NCI-H1092 treated with DMSO at 0.1 percent for 48 hours (cell line): Measurements from ENCODE around the gene UBE2G2.

ENCODE experiments used
- DNase-seq: peaks from one replicate; lab custom pipeline; 2025; lab: John Stamatoyannopoulos, UW

The UBE2G2 gene

DNA sequence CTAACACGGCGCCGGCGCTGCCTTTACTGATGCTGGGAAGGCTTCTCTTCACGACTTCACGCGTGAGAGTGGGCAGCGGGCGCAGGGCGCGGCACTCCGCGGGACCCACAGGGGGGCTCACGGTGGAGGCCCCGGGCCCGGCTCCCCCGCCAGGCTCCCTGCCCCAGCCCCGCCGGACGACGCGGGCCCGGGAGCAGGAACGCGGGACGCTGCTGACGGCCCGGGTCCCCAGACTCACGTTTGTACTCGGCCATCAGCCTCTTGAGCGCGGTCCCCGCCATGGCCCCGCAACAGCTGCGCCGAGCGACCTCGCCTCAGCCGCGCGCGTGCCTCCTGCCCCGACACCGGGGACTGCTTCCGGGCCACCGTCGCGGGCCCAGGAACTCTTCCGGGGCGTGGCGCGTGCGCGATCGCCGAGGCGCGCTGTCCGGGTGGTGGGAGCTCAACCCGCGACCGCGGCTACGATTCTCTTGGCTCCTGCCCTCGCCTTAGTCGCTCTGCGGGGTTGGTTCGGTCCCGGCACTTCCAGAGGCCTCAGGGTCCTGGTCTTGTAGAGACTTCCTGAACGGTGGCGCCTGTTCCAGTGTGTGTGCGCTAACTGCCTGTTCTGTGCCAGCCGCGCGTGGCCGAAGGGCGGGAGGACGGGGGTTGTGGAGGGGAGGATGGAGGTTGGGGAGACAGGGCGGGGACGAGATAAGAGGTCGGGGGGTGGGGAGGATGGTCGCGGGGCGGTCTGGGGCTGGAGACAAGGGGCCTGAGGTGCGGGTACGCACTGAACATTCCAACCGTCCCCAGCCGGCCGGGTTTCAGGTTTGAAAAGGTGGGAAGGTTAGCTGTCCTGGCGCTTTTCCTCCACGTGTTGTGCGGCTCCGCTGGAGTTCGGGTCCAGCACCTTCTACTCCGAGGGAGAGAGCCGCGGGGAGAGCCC lies at the start of gene UBE2G2:
TSS of gene UBE2G2 (minus strand) at position 353 of the 928 bp plus-strand sequence. CDS start at position 281, 72 bp downstream.
- peak; percentile 84 for DNase-seq

DNA sequence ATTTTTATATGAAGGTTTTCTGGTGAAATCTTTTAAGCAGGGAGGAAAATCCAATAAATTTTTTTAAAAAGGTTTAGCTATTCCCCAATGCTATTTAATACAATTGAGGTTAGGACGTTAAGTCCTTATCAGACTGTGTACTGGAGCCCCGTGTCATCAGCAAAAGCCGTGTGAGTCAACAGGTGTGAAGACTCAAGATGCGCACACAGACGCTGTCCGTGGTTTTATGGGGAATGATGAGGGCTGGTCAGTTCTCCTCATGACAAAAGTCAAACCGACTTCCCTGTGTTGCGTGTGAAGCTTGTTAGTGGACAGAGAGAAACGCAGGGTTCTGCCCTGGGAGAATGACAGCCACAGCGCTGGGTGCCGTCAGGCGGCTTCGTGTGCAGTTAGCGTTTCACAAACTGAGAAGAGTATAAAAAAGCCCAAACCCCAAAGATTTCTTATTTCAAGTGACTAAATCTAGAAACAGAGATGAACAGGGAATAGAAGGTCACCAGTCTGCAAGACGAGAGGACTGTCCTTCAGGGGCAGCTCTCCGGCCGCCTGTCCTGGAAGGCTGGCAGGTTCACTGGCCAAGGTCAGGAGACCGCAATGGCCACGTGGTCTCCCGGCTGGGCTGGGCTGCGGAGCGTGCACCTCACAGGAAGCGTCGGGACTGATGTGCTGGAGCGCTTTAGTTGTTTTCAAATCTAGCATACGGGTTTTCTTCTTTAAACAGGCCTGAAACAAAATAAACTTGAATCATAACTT lies 49.5 kb upstream of the UBE2G2 start:
- no peak for DNase-seq

DNA sequence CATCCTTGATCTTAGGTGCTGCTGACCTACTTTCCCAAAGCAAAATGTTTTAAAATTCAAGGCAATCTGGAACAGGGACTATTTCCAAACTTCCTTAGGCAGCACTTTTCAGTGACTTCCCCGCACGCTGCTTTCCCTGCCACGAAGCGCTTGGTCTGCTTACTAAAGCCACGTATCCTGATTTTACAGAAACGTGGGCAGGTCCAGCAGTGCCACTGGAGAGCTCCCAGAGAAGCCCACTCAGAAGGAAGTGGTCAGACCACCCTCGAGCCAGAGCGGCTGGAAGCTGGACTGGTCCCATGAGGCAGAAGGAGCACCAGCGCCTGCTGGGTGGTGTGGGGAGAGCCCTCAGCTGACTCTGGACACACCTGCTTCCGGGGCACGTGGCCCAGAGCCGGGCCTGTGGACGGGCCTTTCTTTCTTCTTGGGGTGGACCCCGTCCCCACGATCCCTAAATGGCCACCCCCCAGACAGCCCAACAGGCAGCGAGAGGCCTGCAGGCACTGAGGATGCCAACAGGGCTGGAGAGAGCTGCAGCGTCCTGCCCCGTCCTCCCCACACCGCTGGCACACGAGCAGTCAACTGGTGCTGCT lies 48.7 kb upstream of the UBE2G2 start:
- no peak for DNase-seq

GRCh38 chr21:44849616-44850130 lies 48.1 kb upstream of the UBE2G2 start:
- DNase-seq: no peak

- DNase-seq: no peak
These were observed 47.4 kb upstream of the UBE2G2 start for GRCh38 chr21:44848821-44849521.

GRCh38 chr21:44847261-44848056 lies 45.8 kb upstream of the UBE2G2 start:
- DNase-seq: no peak

DNA sequence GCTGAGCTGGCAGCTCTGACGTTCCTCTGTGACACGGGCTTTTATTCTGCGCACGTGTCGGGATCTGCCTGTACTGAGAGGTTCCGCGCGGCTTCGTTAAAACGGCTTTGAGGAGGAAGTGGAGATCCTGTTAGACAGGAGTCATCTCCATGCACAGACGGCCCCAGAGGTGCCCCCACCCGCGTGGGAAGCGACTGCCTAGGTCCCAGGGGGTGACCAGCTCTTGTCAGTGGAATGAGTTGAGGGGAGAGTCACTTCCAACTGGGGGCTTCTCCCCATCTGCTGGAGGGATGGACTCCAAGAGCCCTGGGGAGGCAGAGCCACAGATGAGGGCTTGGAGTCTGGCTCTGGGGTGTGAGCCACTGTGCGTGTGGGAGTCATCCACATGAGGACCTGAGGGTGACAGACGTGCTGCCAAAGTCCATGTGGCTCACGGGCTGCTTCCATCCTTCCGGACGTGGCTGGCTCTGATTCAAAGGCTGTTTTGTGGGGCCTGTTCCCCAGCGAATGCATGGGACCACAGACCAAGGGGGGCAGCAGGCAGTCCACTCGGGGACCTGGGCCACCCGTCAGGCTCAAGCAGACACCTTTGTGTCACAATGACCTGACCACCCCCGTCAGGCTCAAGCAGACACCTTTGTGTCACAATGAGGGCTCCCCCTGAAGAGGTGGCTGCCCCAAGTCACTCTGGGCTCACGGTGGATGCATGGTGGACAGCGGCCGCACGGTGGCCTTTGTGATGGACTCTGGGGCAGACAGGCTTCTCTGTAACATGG lies 45.1 kb upstream of the UBE2G2 start:
- peak; percentile 42 for DNase-seq

DNA sequence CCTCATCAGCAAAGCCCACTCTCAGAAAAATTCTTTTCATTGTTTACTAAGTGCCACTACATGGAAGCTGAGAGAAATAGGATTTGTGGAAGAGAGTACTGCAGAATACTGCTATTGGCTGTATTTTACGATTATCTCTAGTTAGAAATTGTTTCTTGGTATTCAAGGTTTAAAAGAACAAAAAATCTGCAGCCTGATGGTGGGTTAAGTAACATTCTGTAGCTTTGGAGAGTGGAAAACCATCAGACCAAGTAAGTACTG lies 44.5 kb upstream of the UBE2G2 start:
- no peak for DNase-seq

DNA sequence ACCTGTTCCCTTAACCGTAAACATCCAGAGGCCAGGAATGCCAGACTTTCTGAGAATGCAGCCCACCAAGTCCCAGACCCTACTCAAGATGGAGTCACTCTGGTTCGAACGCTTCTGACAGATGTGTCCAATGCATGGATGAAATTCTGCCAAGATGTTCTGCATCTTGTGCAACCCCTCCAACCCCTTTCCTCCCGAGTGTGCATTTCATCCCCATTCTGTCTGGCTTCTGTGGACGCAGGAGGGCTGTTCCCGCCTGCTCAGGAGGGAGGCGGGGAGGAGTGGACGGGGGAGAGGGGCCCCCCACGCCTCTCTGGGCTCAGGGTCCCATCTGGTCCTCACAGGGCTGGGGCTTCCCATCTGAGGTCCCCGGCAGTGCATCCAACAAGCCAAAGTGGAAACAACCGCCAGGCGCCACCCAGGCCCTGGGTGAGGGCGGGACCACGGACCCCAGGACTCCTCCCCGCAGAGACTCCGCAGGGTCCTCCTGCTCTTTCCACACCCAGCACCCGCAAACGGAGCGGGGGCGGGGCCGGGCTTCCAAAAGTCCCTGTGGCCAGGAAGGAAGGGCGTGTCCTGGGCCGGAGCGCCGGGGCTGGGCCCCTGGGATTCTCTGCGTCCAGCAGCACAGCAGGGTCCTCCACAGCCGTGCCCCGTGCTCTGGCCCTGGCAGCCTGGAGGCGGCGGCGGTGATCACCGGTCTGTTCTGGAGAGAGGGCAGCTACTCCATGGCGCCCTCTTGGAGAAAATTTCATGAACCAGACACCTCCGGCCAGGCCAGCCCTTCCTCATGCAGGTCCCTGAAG lies 44.0 kb upstream of the UBE2G2 start:
- peak; percentile 47 for DNase-seq

DNA sequence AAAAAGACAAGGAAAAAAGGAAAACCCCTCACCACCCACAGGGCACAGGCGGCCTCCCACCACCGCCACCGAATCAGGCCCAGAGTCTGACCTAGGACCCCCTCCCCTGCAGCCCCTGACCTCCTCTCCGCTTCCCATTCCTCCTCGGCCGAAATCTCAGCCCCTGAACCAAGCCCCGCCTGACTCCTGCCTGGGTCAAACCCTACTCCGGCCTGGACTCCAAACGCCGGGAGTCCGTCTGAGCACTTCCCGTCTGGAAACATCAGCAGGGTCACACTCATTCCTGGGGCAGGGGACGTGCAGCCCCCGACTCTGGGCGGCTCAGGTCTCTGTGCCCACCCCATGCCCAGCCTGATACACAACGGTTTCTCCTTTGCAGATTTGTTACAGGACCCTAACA lies 42.6 kb upstream of the UBE2G2 start:
- no peak for DNase-seq

DNA sequence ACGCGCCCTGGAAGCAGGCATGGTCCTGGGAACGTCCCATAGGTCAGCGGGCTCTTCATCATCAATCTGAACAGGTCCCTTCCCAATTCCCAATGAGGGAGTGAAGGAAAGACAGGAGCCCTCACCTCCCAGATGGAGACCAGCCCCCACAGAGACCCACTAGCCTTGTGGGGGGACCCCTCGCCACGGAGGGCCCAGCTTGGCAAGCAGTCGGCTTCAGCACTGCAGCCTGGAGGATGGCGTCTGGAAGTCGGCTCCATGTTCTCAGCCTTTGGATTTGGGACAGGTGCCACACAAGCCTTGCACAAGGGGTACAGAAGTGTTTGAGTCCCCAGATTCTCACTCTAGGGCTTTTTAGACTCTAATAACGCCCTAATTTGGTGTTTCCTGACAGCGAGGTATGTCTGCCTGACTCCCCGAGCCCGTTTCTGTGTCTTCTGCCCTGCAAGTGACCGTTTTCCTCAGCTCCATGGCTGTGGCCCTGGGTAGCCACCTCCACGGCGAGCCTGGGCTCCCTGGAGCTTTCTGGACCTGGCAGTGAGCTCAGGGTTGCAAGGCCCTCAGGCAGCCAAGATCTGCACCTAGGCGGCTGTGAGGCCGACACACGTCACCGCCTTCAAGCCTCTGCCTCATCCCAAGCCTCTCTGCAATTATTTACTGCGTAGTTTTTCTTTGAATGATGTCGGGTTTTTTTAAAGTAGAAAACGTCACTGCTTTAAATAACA lies 41.3 kb upstream of the UBE2G2 start:
- DNase-seq: no peak

- DNase-seq: no peak
These were observed 40.5 kb upstream of the UBE2G2 start for GRCh38 chr21:44842087-44842486.

DNA sequence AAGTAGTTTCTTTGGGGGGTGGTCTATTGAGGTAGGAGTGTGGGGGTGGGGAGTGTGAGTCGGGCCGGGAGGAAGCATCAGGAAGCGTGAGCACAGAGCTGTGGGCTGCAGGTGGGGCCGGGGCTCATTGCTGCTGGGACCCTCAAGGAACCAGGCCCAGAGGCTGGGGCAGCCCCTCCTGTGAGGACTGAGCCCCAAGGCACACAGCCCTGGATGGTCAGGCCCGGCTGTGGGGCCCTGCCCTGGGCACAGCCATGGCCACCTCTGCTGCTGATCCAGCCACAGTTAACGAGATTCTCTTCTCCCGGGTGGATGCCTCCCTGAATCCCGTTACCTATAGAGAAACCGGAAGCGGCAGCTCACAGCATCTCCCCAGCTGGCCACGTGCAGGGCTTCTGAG lies 39.2 kb upstream of the UBE2G2 start:
- DNase-seq: no peak

DNA sequence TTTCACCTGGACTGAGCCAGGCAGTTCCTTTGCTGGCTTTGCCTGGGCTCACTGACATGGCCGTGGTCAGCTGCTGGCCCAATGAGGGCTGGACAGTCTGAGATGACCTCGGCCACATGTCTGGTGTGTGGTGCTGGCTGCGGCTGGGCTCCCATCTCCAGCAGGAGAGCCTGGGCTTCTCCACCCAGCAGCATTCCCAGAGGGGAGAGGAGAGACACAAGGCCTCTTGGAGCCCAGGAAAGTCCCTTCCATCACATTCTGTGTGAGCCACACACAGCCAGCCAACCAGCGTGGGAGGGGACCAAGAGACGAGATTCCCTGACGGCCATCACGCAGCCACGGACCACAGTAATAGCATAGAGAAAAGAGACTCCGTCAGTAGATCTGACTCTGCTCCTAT lies 37.3 kb upstream of the UBE2G2 start:
- no peak for DNase-seq

DNA sequence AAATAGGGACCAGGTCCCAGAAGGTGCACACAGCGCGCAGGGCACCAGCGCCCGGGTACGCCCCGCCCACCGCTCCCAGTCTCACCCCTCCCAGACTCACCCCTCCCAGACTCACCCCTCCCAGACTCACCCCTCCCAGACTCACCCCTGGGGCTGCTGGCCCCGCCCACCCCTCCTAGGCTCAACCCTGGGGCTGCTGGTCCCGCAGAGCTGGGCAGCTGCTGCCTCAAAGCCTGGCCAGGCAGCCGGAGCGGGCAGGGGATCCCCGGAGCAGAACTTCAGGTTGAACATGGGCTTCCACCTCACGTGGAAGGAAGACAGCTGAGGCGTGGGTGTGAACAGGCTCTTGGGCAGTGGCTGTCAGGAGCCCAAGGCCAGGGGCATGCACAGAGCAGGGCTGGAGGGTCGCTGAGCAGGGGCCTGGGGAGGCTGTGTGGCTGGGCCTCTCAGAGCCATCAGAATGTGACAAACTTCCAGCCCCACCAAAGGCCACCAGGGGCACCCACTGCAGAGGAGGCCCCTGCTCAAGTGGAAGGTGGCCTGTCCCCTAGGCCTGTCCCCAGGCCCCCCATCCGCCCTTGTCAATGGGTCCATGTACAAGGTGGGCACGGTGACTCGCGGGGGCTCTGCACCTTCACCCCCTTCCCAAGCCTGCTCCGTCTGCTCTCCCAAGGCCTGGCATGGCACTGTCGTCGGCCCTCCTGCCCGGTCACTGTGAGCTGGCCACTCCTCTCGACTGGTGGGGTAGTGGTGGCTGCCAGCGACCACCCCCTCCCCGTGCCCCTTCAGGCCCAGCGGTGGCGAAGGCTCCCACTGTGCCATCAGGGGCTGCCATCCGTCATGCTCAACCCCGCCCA lies 36.6 kb upstream of the UBE2G2 start:
- DNase-seq: no peak

GRCh38 chr21:44837537-44837936 lies 35.9 kb upstream of the UBE2G2 start:
- DNase-seq: no peak

DNA sequence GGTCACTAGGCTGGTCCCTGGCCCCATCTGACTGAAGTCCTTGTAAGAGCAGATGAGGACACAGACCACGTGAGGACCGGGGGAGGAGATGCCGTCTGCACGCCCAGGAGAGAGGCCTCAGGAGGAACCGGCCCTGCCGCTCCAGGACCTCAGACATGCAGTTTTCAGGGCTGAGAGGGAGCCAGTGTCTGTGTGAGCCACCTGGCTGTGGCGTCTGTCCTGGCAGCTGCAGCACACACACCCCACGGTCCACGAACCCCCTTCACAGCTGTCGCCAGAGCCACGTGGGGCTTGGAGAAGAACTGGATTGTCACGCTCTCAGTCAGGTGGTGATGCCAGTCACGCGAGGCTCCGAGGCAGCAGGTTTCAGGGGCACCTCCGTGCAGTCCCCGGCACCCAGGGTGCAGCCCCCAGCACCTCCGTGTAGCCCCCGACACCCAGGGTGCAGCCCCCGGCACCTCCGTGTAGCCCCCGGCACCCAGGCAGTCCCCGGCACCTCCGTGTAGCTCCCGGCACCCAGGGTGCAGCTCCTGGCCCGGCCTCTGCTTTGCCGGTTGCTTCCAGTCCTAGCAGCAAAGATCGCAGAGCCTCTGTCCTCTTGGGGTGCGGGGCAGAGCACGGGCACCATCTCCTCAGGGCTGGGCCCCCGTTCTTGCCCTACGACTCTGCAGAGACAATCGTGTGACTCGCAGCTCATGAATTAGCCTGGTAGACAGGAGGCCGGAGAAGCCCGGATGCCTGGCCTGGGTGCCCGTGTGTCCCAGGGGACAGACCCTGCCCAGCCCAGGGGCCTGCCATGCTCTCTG lies 35.2 kb upstream of the UBE2G2 start:
- DNase-seq: peak; percentile 25
